GM13976 (cell line): ENCODE results near the gene OR8S1.

Experiments used
- DNase-seq: peaks from one replicate; pipeline ENCODE4 v3.0.0; 2012; ENCODE audit warnings: low spot score
- CTCF ChIP-seq: IDR thresholded peaks from 2 replicates; pipeline ENCODE4 v1.5.1; 2012; ENCODE audit warnings: borderline replicate concordance, mild to moderate bottlenecking; ENCODE audit not compliant: insufficient read depth; ENCODE audit errors: extremely low read depth, missing control alignments, control extremely low read depth
- in situ Hi-C: fragments of 300-500 bp; cut with MboI; formaldehyde crosslinking; loops from one replicate; pipeline ENCODE4 v1.12.0; 2022; ENCODE audit warnings: low sequenced_read_pairs, mixed read lengths, inconsistent platforms; ENCODE audit not compliant: unreplicated experiment

The OR8S1 gene

GRCh38 chr12:48567731-48568130 is 42.3 kb downstream of the OR8S1 start:
- no peak for TF ChIP-seq CTCF
- in situ Hi-C loops, result no loop called here
- no peak for DNase-seq

- TF ChIP-seq CTCF, result no peak
- in situ Hi-C loops, result no loop called here
These were observed 44.5 kb downstream of the OR8S1 start, which contains the start of gene LALBA for GRCh38 chr12:48569946-48570345. Gene LALBA (minus strand): TSS chr12:48570046. CDS start chr12:48570020, 26 bp downstream.

GRCh38 chr12:48572326-48572725 is 46.9 kb downstream of the OR8S1 start:
- in situ Hi-C loops, result no loop called here
- DNase-seq, result no peak
- no peak for TF ChIP-seq CTCF

More at GRCh38 chr12:48569946-48570345, 44.5 kb downstream of the OR8S1 start, which contains the start of gene LALBA:
- DNase-seq, result no peak
